Liver (tissue), 9 donors: ENCODE data around the gene SOX2. TPM values are rescaled to one million over a fixed set of nuclear protein-coding genes. Genes with fewer than 3 reads are reported as not detected.

Experiments
- DNase-seq: peaks from one replicate; pipeline ENCODE4 v3.0.0-alpha.2; 2017; ENCODE audit warnings: low spot score
- H3K27ac ChIP-seq, 2 donors: one replicate each; pipeline ENCODE4 v1.7.0; 2013; ENCODE audit warnings: inconsistent platforms in 2 of 2, low read length in 2 of 2, control low read depth in 1 of 2, low read depth in 1 of 2, mild to moderate bottlenecking in 1 of 2
- H3K27me3 ChIP-seq, 4 donors: one replicate each; pipeline versions ENCODE4 v1.6.1 to v1.7.0; 2013; ENCODE audit warnings: low read length in 3 of 4, inconsistent platforms in 1 of 4, mild to moderate bottlenecking in 1 of 4, moderate library complexity in 1 of 4; ENCODE audit not compliant: control insufficient read depth in 4 of 4, insufficient read depth in 4 of 4
- H3K36me3 ChIP-seq, 4 donors: one replicate each; pipeline versions ENCODE4 v1.6.1 to v1.7.0; 2013; ENCODE audit warnings: low read length in 3 of 4, mild to moderate bottlenecking in 3 of 4, low read depth in 1 of 4, moderate library complexity in 1 of 4; ENCODE audit not compliant: control insufficient read depth in 4 of 4, insufficient read depth in 3 of 4
- H3K4me1 ChIP-seq, 4 donors: one replicate each; pipeline versions ENCODE4 v1.6.1 to v1.7.0; 2013; ENCODE audit warnings: low read length in 3 of 4, mild to moderate bottlenecking in 3 of 4, moderate library complexity in 1 of 4; ENCODE audit not compliant: control insufficient read depth in 4 of 4, insufficient read depth in 4 of 4
- H3K4me3 ChIP-seq, 3 donors: one replicate each; pipeline versions ENCODE4 v1.6.1 to v1.7.0; 2013; ENCODE audit warnings: low read length in 3 of 3, control low read depth in 1 of 3, low read depth in 1 of 3, mild to moderate bottlenecking in 1 of 3
- H3K9ac ChIP-seq, 2 donors: one replicate each; pipeline ENCODE4 v1.7.0; 2013; ENCODE audit warnings: low read length in 2 of 2, mild to moderate bottlenecking in 2 of 2, moderate library complexity in 2 of 2, control low read depth in 1 of 2, low read depth in 1 of 2
- H3K9me3 ChIP-seq, 4 donors: one replicate each; pipeline versions ENCODE4 v1.6.1 to v1.7.0; 2013; ENCODE audit warnings: low read length in 3 of 4; ENCODE audit not compliant: control insufficient read depth in 4 of 4
- EGR1 ChIP-seq, 2 donors: IDR thresholded peaks; 2 replicates each; pipeline ENCODE4 v1.6.1; 2016 to 2018; ENCODE audit warnings: antibody characterized with exemption in 2 of 2, low read depth in 2 of 2
- FOXA1 ChIP-seq: IDR thresholded peaks from 2 replicates; pipeline ENCODE4 v1.6.1; 2016; ENCODE audit warnings: antibody characterized with exemption
- GABPA ChIP-seq, 2 donors: IDR thresholded peaks in 1 of 2; conservative IDR thresholded peaks in 1 of 2; 2 replicates each; pipeline ENCODE4 v1.6.1; 2016; ENCODE audit warnings: antibody characterized with exemption in 2 of 2, mild to moderate bottlenecking in 1 of 2, moderate library complexity in 1 of 2
- HNF4A ChIP-seq, 2 donors: conservative IDR thresholded peaks; 2 replicates each; pipeline ENCODE4 v1.6.1; 2016; ENCODE audit warnings: antibody characterized with exemption in 2 of 2, mild to moderate bottlenecking in 2 of 2
- HNF4G ChIP-seq: IDR thresholded peaks from 2 replicates; pipeline ENCODE4 v1.6.1; 2016; ENCODE audit warnings: antibody characterized with exemption
- NR2F2 ChIP-seq: IDR thresholded peaks from 2 replicates; pipeline ENCODE4 v1.6.1; 2016; ENCODE audit warnings: antibody characterized with exemption
- RXRA ChIP-seq, 2 donors: IDR thresholded peaks; 2 replicates each; pipeline ENCODE4 v1.6.1; 2017 to 2018; ENCODE audit warnings: antibody characterized with exemption in 2 of 2, mild to moderate bottlenecking in 1 of 2
- TAF1 ChIP-seq: conservative IDR thresholded peaks from 2 replicates; pipeline ENCODE4 v1.6.1; 2016; ENCODE audit warnings: antibody characterized with exemption, mild to moderate bottlenecking
- WGBS: extraction: QIAGEN DNeasy Blood & Tissue Kit; methylation state at CpG from one replicate; pipeline ENCODE4 v1.1.7; 2013; 5-methylcytosine and 5-hydroxymethylcytosine counted together
- polyA plus RNA-seq, 2 donors: library from polyadenylated mRNA; stranded (reverse) in 1 of 2; unstranded in 1 of 2; fragments of 200-250 nt in 1 of 2; fragments of >200 nt in 1 of 2; fragmentation: Nextera tagmentation in 1 of 2; extraction: Ambion mirVana in 1 of 2; gene quantifications; one replicate each; pipeline versions ENCODE4 v1.2.1 to v1.2.3, GENCODE V29; 2013 to 2015
- total RNA-seq, 2 donors: library from RNA; depleted of rRNA; stranded (reverse); fragments of >200 nt; gene quantifications; one replicate each; pipeline ENCODE4 v1.2.3, GENCODE V29; 2014
- TF ChIP-seq, protein P1 (sequence below): fragments of 150-350 bp; IDR thresholded peaks from 2 replicates; pipeline ENCODE4 v1.5.1; 2017; ENCODE audit warnings: improper control_type of control experiment, low read depth, low read length; ENCODE audit not compliant: missing input control
- TF ChIP-seq, protein P2 (sequence below): IDR thresholded peaks from 2 replicates; pipeline ENCODE4 v1.6.1; 2016; ENCODE audit warnings: antibody characterized with exemption
- TF ChIP-seq, protein P3 (sequence below): IDR thresholded peaks from 2 replicates; pipeline ENCODE4 v1.6.1; 2016; ENCODE audit warnings: antibody characterized with exemption
- donor health status: healthy.
- donor health status: healthy.
- donor health status: healthy.
- donor health status: healthy.
- donor health status: healthy.

SOX2 gene
- total and polyA plus RNA-seq, 4 donors = 0.02 TPM; not detected in 3

DNA sequence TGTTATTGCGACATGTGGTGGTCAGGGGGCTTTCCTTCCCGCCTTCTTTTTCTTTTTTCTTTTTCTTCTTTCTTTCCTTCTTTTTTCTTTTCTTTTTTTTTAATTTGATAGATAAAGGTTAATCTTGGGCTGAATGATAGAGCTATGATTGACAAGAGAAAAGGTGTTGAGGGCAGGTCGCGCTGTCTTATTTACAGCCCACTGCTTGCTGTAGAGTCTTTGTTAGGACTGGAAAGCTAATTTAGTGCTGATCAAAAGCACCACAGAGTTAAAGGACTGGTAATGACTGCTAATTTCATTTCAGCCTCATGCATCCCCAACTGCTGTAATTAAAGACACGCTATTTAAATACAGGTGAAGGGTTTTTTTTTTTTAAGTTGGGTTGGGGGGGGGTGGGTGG is 10.6 kb upstream of the SOX2 start:
- DNase-seq = no peak
- Histone ChIP-seq H3K27me3 (peaks cover 6 to 55% (median 22%) of the 10 kb centered on the region in 4 donors), H3K36me3 (no peaks in the 10 kb centered on the region), H3K27ac (no peak overlapping the region), H3K4me3 (no peak overlapping the region), H3K4me1 (peaks cover 7 to 23% (median 15%) of the 10 kb centered on the region in 4 donors), H3K9me3 (no peaks in the 10 kb centered on the region), H3K9ac (no peak overlapping the region)
- TF ChIP-seq, protein P1, sequence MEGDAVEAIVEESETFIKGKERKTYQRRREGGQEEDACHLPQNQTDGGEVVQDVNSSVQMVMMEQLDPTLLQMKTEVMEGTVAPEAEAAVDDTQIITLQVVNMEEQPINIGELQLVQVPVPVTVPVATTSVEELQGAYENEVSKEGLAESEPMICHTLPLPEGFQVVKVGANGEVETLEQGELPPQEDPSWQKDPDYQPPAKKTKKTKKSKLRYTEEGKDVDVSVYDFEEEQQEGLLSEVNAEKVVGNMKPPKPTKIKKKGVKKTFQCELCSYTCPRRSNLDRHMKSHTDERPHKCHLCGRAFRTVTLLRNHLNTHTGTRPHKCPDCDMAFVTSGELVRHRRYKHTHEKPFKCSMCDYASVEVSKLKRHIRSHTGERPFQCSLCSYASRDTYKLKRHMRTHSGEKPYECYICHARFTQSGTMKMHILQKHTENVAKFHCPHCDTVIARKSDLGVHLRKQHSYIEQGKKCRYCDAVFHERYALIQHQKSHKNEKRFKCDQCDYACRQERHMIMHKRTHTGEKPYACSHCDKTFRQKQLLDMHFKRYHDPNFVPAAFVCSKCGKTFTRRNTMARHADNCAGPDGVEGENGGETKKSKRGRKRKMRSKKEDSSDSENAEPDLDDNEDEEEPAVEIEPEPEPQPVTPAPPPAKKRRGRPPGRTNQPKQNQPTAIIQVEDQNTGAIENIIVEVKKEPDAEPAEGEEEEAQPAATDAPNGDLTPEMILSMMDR = no peak
- TF ChIP-seq, protein P2, sequence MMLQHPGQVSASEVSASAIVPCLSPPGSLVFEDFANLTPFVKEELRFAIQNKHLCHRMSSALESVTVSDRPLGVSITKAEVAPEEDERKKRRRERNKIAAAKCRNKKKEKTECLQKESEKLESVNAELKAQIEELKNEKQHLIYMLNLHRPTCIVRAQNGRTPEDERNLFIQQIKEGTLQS = no peak
- TF ChIP-seq HNF4A (conservative IDR thresholded peaks at IDR 0.05) (no peak), RXRA (IDR thresholded peaks at IDR 0.05) (no peak)
- WGBS = 12% methylated on average over 5 of the region's 5 CpGs

- no peaks in the 10 kb centered on the region for H3K9me3 ChIP-seq
- 6% methylated on average over 44 of the region's 44 CpGs for WGBS
- H3K27me3 ChIP-seq = peaks cover 0 to 49% (median 26%) of the 10 kb centered on the region in 4 donors
- DNase-seq = no peak
- no peak overlapping the region for H3K27ac ChIP-seq
- H3K4me1 ChIP-seq = peaks cover 7 to 19% (median 11%) of the 10 kb centered on the region in 4 donors
- TF ChIP-seq HNF4A (conservative IDR thresholded peaks at IDR 0.05) (no peak), TAF1 (no peak), GABPA (IDR thresholded peaks at IDR 0.05 in 1 of 2, conservative IDR thresholded peaks at IDR 0.05 in 1 of 2) (no peak), NR2F2 (no peak), EGR1 (IDR thresholded peaks at IDR 0.05; ENCODE audit: low read depth in 2 of 2) (no peak)
- no peaks in the 10 kb centered on the region for H3K36me3 ChIP-seq
- no peak overlapping the region for H3K4me3 ChIP-seq
- no peak overlapping the region for H3K9ac ChIP-seq
Observed at GRCh38 chr3:181703601-181704420, 7.9 kb upstream of the SOX2 start.

GRCh38 chr3:181704421-181705085 is 7.2 kb upstream of the SOX2 start:
- peaks cover 7 to 19% (median 11%) of the 10 kb centered on the region in 4 donors for H3K4me1 ChIP-seq
- no peak for DNase-seq
- no peak overlapping the region for H3K9ac ChIP-seq
- no peak overlapping the region for H3K27ac ChIP-seq
- WGBS = 9% methylated on average over 14 of the region's 14 CpGs
- H3K36me3 ChIP-seq = no peaks in the 10 kb centered on the region
- no peaks in the 10 kb centered on the region for H3K9me3 ChIP-seq
- H3K4me3 ChIP-seq = no peak overlapping the region
- peaks cover 0 to 47% (median 24%) of the 10 kb centered on the region in 4 donors for H3K27me3 ChIP-seq
- TF ChIP-seq, protein P3, sequence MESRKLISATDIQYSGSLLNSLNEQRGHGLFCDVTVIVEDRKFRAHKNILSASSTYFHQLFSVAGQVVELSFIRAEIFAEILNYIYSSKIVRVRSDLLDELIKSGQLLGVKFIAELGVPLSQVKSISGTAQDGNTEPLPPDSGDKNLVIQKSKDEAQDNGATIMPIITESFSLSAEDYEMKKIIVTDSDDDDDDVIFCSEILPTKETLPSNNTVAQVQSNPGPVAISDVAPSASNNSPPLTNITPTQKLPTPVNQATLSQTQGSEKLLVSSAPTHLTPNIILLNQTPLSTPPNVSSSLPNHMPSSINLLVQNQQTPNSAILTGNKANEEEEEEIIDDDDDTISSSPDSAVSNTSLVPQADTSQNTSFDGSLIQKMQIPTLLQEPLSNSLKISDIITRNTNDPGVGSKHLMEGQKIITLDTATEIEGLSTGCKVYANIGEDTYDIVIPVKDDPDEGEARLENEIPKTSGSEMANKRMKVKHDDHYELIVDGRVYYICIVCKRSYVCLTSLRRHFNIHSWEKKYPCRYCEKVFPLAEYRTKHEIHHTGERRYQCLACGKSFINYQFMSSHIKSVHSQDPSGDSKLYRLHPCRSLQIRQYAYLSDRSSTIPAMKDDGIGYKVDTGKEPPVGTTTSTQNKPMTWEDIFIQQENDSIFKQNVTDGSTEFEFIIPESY = no peak
- TF ChIP-seq, protein P1 = no peak
- TF ChIP-seq FOXA1 (no peak), TAF1 (no peak), HNF4G (no peak)
- TF ChIP-seq, protein P2 = no peak
